Esophagus muscularis mucosa (tissue), 3 donors: ENCODE measurements around the gene ETV1.

ENCODE experiments used
- POLR2AphosphoS5 ChIP-seq, 2 donors: sonication (generic); formaldehyde crosslinking; IDR thresholded peaks; one replicate each; pipeline ENCODE4 v1.6.1; 2017; ENCODE audit warnings: antibody characterized with exemption in 2 of 2
- TF ChIP-seq, protein P1 (sequence below), 3 experiments: fragments of 200-600 bp in 2 of 3; fragments of 450-650 bp in 1 of 3; sonication (generic) in 2 of 3; IDR thresholded peaks; one replicate each; pipeline ENCODE4 v1.5.1; 2017 to 2019; ENCODE audit warnings: antibody characterized with exemption in 3 of 3, mild to moderate bottlenecking in 2 of 3, moderate library complexity in 1 of 3

DNA sequence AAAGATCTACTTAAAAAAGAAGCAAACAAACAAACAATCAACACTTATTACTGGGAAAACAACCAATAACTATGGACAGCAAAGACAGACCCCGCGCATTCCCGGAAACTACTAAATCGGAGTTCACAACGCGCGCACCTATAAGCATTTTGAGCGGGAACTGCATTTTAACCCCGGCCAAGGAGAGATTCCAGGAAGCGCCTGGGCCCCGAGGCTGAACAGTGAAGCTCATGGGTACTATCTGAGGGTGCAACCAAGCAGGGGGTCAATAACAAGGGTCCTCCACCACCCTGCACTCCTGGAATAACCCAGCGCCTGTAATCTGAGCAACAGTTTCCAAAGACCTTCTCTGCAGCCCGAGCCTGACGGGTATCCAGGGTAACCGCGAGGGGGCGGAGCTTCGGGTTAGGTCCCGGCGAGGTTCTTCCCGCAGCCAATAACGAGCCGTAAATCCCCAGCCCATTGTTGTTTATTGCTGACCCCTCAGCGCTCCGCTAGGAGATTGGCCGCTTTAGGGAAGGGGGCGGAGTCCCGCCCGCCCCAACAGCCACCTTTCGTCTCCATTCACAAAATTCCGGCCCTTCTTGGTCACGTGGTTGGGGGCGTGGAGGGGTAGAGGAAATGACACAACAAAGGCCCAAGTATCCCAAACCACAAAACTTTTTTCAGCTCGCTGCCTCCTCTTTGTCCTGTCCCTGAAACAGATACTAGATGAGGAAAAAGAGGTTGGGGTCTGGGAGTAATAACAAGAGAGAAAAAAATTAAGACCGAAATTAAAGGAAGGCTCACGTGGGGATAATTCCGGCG lies 1.7 kb upstream of the ETV1 start:
- TF ChIP-seq POLR2AphosphoS5 (IDR thresholded peaks at IDR 0.05), result peak; percentile 77 to 79
- TF ChIP-seq, protein P1, sequence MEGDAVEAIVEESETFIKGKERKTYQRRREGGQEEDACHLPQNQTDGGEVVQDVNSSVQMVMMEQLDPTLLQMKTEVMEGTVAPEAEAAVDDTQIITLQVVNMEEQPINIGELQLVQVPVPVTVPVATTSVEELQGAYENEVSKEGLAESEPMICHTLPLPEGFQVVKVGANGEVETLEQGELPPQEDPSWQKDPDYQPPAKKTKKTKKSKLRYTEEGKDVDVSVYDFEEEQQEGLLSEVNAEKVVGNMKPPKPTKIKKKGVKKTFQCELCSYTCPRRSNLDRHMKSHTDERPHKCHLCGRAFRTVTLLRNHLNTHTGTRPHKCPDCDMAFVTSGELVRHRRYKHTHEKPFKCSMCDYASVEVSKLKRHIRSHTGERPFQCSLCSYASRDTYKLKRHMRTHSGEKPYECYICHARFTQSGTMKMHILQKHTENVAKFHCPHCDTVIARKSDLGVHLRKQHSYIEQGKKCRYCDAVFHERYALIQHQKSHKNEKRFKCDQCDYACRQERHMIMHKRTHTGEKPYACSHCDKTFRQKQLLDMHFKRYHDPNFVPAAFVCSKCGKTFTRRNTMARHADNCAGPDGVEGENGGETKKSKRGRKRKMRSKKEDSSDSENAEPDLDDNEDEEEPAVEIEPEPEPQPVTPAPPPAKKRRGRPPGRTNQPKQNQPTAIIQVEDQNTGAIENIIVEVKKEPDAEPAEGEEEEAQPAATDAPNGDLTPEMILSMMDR (IDR thresholded peaks at IDR 0.05), result peak in 2 of 3 experiments; percentile 19 to 20
